Measurements from ENCODE around the gene SLC22A4. TPM values are rescaled to one million over a fixed set of nuclear protein-coding genes. Genes with fewer than 3 reads are reported as not detected.

SLC22A4 gene
- total RNA-seq, 1 donor from 2014 or later = 0.25 TPM

DNA sequence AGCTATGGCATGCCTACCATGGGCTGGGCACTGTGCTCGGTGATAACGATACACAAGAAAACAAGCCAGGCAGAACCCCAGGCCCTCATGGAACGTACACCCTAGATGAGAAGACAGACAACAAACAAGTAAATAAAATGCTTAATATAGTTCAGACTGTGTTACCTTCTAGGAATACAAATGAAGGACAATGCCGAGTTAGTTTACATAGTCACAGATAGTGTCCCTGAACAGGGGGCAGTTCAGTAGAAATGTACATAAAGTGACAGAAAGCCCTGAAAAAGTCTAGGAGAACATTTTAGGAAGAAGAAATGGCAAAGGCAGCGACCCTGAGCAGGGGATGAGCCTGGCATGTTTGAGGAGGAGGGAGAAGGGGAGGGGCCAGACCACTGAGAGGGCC is 97.1 kb downstream of the SLC22A4 start:
- intact Hi-C loops (cut with micrococcal nuclease) = no loop called here

DNA sequence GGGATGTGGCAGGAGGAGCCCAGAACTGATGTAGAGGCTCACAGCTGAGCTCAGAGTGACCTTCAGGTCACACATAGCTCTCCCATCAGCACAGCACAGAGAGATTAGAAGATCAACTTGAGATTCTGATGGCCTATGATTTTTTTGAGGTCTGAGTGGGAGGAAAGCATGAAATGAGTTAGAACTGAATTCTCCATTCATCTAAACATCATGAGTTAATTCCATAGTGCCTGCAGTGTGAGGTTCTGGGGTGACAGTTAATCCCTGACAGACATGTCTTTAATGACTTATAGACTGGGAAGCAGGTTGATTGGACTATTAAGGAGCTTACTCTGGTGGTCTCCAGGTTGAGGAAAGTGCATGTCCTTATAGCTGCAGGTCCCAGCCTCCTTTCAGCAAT is 97.7 kb downstream of the SLC22A4 start:
- intact Hi-C loops (cut with micrococcal nuclease) = no loop called here

DNA sequence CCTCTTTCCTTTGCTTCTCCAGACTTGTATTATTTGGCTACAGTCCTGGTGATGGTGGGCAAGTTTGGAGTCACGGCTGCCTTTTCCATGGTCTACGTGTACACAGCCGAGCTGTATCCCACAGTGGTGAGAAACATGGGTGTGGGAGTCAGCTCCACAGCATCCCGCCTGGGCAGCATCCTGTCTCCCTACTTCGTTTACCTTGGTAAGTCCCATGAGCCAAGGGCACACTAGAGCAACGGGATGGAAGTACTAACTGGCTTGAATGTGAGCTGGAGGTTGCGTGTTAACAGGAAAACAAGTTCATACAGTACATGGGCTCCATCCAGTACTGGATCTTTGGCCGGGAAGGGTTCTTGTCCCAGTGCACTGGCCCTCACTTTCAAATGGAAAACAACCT is 98.2 kb downstream of the SLC22A4 start:
- intact Hi-C loops (cut with micrococcal nuclease) = no loop called here

DNA sequence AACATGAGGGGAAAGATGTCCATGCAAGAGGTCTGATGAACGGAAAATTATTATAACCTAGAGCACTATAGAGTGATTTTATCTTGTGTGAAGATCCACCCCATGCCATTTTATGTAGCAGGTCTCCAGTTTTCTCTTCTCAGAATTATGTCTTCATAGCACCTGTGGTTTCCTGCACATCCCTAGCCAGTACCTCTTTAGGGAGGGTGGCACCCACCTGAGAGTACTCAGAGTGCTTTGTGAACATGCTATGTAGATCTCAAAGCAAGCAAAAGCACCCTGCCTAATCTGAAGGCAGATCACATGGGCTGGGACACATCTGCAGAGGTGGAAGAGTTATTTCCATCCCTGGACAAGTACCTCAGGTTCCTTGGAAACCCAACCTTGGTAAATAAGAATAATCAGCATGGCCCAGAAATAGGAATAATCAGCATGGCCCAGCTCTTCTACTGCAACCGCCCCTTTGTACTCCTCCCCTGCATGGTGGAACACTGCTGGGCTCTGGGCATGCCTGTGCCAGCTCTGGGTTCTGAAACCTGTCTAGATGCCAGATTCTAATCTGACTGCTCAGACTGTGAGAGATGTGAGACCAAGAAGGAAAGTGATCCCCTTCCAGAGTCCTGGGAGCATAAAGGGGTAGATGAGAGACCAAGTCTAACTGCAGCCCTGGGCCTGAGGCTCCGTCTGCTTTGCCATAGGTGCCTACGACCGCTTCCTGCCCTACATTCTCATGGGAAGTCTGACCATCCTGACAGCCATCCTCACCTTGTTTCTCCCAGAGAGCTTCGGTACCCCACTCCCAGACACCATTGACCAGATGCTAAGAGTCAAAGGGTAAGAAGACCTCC is 99.0 kb downstream of the SLC22A4 start:
- intact Hi-C loops (cut with micrococcal nuclease) = no loop called here

Other genes with a start within 250 kb of the SLC22A4 start
- 0.82 TPM in 2 replicates for gene IL3, start 233.7 kb upstream of the SLC22A4 start, total RNA-seq
- gene CSF2, start 220.6 kb upstream of the SLC22A4 start, total RNA-seq = 54.1 TPM in 2 replicates
- gene P4HA2, start 66.5 kb upstream of the SLC22A4 start, total RNA-seq = 14.6 and 16.8 TPM in 2 replicates
- 0.23 and 0.45 TPM in 2 replicates for gene PDLIM4, start 36.7 kb upstream of the SLC22A4 start, total RNA-seq
- gene SLC22A5, start 75.3 kb downstream of the SLC22A4 start, total RNA-seq = 3.4 and 4.8 TPM in 2 replicates
- gene IRF1, start 196.4 kb downstream of the SLC22A4 start, total RNA-seq = 366 and 371 TPM in 2 replicates
- gene IL5, start 249.1 kb downstream of the SLC22A4 start, total RNA-seq = 7.3 and 7.7 TPM in 2 replicates

Data from T-helper 2 cell treated with Interferon-gamma antibody and Interleukin-4, amounts not matched to agents 100 ng/mL and 5 ng/mL, for 36 hours (primary cell).